DMS153 treated with DMSO at 0.1 percent for 48 hours (cell line): ENCODE results near the gene SPDYE5.
A peak's percentile ranks its signal among the peaks of the same experiment; 100 is the strongest.
"Not testable (repeated sequence)": the region's sequence is repeated elsewhere in the genome, so short reads cannot be mapped to it uniquely, and the experiment has no call there.

Source experiments
- DNase-seq: peaks from one replicate; lab custom pipeline; 2025; ENCODE audit not compliant: unreplicated experiment; lab: John Stamatoyannopoulos, UW

SPDYE5 gene, protein sequence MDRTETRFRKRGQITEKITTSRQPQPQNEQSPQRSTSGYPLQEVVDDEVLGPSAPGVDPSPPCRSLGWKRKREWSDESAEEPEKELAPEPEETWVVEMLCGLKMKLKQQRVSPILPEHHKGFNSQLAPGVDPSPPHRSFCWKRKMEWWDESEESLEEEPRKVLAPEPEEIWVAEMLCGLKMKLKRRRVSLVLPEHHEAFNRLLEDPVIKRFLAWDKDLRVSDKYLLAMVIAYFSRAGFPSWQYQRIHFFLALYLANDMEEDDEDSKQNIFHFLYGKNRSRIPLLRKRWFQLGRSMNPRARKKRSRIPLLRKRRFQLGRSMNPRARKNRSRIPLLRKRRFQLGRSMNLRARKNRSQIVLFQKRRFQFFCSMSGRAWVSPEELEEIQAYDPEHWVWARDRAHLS

DNA sequence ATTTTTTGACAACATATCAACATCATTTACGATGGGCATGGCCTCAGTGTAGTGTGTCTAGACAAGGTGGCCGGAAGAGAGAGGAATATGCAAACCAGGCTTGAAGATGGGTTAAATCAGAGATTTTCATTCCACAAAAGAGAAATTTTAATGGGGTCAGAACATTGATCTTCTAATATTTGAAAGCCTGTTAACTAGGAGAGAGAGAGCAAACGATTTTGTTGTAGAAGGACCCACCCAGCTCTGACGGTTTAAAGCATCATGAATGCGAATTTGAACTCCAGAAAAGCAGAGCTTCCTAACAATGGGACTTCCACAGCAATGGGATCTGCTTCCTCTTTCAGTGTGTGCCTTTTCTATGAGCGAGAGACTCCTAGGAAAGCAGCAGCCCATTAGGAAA is at the start of gene SPDYE5:
Gene SPDYE5, plus strand, starts transcription at position 301 of the 400 bp plus-strand sequence. CDS start 1,728 bp downstream, outside the sequence.
- DNase-seq: not testable (repeated sequence)

DNA sequence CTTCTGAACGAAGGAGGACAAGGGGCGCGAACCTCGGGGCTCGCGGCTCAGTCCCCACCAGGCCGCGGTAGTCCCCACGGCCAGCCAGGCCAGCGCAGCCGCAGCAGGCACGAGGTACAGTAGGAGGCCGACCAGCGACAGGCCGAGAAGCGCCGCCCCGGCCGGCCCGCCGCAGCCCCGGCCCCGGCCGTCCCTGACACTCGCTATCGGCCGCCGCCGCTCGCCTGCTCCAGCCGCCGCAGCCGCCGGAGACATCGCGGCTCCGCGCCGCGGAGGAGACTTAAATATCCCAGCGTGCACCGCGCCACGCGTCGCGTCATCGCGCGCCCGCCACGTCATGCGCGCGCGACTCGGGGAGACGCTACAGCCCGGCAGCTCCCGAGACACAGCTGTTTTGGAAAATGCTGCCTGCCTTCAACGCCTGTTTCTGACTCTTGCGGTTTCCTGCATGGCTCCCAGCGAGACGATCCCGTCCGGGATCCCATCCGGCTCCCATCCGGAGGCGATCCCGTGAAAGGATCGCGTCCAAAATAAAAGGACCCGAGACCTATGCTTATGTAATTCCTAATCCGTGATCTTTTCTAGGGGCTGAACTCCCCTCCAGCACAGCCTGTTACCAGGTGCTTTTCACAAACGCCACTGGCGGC is 49.5 kb upstream of the SPDYE5 start:
- DNase-seq: not testable (repeated sequence)

DNA sequence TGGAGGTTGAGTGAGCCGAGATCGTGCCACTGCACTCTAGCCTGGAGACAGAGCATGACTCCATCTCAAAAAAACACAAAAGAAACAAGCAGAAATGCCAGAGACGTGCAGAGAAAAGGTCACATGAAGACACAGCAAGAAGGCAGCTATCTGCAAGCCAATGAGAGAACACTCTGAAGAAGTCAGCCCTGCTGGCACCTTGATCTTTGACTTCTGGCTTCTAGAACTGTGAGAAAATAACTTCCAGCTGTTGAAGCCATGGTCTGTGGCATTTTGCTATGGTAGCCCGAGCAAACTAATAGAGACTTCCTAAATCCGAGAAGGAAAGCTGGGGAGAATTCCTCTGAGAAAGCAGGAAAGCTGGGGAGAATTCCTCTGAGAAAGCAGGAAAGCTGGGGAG is 42.2 kb upstream of the SPDYE5 start:
- not testable (repeated sequence) for DNase-seq

DNA sequence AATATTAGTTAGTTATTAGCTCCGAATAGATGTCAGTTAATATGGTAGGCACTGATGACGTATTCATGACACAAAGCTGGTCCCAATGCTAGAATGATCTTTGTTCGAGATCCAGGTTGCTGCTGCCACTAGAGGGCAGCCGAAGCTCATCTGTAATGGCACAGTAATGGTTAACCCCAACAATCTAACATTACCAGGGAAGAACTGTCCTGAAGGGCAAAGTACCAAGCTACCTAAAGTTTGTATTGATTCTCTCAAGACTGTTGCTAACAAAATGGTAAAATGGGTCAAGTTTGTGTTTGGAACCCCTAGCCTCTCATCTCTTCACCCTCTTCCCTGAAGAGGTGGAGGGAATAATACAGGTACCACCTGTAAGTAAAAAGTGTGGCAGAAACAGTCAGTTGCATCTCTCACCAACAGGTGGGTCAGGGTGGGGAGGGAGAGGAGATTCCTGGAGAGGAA is 39.6 kb upstream of the SPDYE5 start:
- not testable (repeated sequence) for DNase-seq

DNA sequence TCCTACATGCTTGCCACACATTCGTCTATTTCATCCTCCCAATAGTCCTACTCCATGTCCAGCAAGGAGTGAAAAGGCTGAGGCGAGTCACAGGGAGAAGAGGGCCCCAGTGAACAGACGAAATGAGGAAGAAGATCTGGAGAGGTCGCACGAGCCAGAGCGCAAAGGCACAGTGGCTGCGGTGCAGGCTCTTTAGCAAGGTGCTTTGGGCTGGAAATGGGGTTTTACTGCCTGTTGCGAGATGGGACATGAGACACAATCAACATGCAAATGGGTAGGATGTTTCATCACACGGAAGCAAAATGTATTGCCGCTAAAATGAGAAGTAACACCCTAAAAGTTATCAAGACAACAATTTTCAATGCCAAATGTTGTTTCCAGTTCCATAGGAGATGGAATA is 35.7 kb upstream of the SPDYE5 start:
- DNase-seq: not testable (repeated sequence)

DNA sequence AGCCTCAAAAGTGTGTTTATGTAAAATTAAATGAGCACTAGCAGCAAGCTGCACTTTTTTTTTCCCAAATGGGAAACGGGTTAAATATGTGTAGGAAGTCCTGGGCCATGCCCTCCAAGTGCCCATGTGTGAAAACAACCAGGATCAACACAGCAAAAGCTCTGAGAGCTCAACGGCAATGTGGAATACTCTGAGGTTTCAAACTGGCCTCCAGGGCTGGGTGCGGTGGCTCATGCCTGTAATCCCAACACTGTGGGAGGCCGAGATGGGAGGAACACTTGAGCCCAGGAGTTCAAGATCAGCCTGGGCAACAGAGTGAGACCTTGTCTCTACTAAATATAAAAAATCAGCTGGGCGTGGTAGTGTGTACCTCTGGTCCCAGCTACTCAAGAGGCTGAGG is 34.1 kb upstream of the SPDYE5 start:
- DNase-seq: not testable (repeated sequence)

DNA sequence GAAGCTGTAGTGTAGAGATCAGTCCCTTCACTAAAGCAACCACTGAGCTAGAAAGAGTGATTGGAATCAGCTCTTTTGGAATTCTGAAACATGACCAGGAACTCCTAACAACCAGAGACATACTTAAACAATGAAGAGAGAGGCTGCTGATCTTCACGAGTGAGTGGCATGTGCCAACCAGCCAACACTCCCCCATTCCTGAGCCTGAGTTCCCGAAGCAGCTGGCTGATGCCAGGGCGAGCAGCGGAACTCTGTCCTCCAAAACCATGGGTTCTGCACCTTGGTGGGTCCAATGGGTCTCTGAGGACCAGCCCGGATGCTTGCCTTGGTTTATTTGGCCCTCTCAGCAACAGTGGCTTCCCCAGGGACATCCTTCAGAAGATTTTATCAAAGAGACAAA is 31.6 kb upstream of the SPDYE5 start:
- not testable (repeated sequence) for DNase-seq

DNA sequence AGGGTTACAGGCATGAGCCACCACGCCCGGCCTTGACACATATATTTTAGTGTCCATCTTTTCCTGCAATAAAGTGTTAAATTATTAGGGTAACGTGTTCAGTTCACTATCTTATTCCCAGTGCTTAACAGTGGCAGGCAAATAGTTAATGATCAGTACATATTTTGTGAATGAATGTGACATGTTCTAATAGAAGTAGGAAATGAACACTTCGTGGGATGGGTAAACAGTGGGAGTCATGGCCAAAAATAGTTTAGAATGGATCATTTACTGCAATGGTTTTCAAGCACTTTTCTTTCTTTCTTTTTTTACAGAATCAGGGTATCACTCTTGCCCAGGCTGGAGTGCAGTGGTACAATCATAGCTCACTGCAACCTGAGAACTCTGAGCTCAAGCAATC is 22.0 kb upstream of the SPDYE5 start:
- DNase-seq: not testable (repeated sequence)

DNA sequence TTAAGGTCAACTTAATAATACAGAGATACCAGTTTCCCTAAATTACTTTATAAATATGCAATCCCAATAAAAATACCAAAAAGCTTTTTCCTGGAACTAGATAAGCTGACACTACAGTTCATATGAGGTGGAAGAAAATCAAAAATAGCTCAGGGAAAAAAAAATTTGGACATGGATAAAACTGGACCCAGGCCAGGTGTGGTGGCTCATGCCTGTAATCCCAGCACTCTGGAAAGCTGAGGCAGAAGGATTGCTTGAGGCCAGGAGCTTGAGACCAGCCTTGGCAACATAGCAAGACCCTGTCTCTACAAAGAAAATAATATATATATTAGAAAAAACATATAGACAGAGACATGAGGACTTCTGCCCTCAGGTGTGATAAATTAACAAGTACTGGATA is 14.7 kb upstream of the SPDYE5 start:
- not testable (repeated sequence) for DNase-seq

DNA sequence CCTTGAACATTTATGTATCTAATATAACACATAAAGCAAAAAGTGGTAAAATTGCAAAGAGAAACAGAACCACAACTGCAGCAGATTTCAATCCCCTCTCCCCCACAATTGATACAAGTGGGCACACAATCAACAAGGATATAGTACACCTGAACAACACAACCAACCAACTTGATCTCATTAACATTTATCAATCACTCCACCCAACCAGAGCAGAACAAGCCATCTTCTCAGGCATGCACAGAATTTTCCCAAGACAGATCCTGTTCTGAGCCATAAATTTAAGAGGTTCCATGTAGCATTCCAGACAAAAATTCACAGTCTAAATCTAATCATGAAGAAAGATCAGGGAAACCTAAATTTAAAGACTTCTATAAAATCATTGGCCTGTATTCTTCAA is 11.8 kb upstream of the SPDYE5 start:
- not testable (repeated sequence) for DNase-seq

DNA sequence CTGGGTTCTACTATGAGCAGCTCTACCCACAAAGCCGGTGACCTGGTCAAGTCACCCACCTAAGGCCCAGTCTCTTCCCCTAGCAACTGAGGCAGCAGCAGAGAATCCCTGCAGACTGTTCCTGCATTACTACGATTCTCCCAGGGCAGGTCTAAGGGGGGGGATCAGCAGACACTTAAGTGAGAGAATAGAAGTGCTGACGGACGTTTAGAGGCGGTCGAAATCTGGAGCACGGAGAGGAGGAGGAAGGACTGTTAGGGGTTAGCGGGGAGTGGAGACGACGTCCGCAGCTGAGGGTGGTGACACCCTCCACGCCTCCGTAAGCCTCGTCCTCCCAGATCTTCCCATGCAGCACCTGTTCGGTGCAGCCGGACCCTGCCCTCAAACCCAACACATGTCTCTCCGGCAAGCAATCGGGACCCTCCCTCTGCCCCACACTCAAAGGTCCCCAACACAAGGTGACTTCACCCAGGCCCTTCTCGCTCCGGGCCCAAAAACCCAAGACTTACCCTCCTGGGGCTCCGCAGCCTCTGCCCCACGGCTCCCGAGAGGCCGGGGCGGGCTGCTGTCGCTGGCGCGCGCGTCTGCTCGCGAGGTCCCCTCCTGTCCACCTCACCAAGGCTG is 6.7 kb upstream of the SPDYE5 start:
- not testable (repeated sequence) for DNase-seq

DNA sequence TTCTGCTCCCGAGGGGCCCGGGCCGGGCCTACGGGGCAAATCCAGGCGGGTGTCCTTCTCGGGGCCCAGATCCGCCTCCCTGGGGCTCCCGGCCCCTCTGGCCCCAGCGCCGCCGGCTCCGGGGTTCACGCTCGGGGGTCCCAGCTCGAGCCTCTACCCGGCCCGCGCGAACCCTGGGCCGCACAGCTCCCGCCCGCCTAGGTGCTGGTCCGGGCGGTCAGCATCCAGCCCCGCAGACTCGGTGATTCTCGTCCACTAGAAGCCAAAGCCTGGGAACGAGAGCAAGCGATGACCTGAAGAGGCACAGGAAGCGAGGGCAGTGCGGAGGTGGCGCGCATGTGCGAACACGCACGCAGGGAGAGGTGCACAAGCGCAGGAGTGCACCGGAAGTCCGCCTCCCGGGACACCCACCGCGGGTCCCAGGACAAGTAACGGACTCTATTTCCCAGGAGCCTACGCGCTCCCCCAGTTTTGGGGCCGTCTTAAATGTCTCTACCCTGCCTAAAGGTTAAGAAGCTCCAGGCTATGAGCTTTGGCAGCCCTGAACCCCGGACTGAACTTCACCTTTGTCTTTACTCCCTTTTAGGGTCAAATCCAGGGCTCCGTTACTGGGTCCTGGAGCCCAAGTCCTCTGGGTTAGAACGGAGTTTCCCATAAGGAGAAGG is 6.0 kb upstream of the SPDYE5 start, which contains the start of gene POM121C:
Gene POM121C, minus strand, starts transcription at position 321 of the 665 bp plus-strand sequence. CDS start 44,803 bp downstream, outside the sequence.
- DNase-seq: peak; percentile 66

DNA sequence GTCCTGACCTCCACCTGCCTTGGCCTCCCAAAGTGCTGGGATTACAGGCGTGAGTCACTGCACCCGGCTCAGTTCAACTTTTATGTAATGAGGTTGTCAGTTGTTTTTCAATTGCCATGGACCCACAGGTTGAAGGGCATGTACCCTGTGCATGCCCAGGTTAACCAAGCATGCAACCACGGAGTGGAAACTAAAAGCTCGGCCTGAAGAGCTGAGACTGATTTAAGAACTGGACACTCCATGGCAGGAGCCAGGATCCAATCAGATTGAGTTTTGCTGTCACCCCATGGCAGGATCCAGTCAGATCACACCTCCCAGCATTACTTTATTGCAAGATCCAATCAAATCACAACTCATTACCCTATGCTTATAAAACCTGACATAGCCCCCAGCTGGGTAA is 16.9 kb downstream of the SPDYE5 start:
- not testable (repeated sequence) for DNase-seq

DNA sequence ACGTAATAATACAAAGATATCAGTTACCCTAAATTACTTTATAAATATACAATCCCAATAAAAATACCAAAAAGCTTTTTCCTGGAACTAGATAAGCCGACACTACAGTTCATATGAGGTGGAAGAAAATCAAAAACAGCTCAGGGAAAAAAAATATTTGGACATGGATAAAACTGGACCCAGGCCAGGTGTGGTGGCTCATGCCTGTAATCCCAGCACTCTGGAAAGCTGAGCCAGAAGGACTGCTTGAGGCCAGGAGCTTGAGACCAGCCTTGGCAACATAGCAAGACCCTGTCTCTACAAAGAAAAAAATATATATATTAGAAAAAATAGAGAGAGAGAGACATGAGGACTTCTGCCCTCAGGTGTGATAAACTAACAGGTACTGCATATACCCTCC is 26.7 kb downstream of the SPDYE5 start:
- not testable (repeated sequence) for DNase-seq

DNA sequence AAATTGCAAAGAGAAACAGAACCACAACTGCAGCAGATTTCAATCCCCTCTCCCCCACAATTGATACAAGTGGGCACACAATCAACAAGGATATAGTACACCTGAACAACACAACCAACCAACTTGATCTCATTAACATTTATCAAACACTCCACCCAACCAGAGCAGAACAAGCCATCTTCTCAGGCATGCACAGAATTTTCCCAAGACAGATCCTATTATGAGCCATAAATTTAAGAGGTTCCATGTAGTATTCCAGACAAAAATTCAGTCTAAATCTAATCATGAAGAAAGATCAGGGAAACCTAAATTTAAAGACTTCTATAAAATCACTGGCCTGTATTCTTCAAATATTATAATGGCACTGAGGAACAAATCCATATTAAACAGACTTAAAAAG is 29.6 kb downstream of the SPDYE5 start:
- DNase-seq: not testable (repeated sequence)

DNA sequence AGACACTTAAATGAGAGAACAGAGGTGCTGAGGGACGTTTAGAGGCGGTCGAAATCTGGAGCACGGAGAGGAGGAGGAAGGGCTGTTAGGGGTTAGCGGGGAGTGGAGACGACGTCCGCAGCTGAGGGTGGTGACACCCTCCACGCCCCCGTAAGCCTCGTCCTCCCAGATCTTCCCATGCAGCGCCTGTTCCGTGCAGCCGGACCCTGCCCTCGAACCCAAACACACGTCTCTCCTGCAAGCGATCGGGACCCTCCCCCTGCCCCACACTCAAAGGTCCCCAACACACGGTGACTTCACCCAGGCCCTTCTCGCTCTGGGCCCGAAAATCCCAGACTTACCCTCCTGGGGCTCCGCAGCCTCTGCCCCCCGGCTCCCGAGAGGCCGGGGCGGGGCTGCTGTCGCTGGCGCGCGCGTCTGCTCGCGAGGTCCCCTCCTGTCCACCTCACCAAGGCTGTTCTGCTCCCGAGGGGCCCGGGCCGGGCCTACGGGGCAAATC is 35.2 kb downstream of the SPDYE5 start:
- not testable (repeated sequence) for DNase-seq

DNA sequence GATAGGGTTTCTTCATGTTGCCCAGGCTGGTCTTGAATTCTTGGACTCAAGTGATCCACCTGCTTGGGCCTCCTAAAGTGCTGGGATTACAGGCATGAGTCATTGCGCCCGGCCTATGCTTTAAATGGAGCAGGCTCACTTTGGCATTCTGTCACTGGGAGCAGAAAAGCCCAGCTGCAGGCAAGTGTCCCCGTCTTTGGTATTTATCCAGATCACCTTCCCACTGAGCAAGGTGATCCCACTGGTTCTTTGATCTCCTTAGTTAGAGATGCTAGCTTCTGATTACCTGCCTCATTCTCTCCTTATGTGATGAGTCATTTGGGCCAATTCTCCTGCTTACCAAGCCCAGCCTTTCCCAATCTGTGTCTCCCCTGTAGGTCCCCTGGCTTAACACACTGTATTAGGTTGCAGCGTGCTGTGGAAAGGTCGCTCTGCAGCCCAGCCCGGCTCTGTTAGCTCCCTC is 39.3 kb downstream of the SPDYE5 start:
- no peak for DNase-seq

DNA sequence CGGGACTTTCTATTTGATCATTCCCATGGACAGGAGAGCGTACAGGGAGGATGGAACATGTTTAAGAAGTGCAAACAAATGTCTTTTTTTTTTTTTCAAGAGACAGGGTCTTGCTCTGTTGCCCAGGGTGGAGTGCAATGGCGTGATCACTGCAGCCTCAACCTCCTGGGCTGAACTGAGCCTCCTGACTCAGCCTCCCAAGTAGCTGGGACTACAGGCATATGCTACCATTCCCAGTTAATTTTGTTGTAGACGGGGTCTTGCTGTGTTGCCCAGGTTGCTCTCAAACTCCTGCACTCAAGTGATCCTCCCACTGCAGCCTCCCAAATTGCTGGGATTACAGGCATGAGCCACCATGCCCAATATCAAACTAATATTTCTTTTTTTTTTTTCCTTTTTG is 40.5 kb downstream of the SPDYE5 start:
- DNase-seq: no peak

DNA sequence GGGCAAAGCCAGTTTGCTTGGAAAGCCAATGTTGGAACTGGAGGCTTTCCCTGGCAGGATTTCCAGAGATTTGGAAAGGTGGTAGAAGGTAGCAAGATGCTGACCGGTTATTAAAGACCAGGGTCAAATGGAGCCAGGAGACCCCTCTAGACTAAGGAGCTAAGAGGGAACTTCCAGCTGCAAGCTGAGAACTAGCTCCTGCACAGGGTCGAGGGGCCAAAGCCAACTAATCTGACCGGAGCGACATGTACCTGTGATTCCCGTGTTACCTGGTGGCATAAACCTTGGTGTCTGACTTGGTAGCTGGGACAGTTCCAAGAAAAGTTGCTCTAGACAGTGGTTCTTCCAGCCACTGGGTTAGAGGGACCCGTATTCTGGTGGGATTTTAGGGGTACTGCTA is 41.8 kb downstream of the SPDYE5 start:
- no peak for DNase-seq

DNA sequence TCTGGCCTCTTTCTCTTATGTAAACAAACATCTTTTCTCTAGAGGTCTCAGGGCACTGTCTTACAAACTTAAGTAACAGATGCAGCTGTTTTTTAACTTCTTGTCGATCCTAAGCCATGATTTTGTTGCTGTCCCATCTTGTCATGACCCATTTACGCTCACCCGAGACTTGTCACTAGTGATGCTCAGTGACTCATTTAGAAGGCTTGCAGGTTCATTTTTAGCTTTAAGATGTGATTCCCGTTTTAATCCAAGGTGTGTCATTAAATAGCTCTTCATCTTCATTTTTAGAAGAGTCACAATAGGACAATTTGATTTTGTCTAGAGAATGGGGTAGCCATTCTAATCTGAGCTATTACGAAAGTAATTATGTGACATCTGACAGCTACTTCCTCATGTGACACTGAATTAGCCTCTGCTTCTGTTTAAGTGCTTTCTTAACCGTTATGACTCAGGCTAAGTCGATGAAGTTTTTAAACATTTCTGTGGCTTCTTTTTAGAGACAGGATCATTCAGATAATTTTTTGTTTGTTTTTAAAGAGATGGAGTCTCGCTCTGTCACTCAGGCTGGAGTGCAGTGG is 42.7 kb downstream of the SPDYE5 start:
- no peak for DNase-seq
